Left ventricle myocardium inferior (tissue), 1 donor: ENCODE data around the gene TMED7. TPM values are rescaled to one million over a fixed set of nuclear protein-coding genes. Genes with fewer than 3 reads are reported as not detected.

ENCODE experiments used
- DNase-seq: peaks from one replicate; pipeline ENCODE4 v3.0.0-alpha.2; 2020
- H3K27ac ChIP-seq: fragments of 200-600 bp; replicated peaks from 2 replicates; pipeline ENCODE4 v1.8.0; 2021
- H3K27me3 ChIP-seq: fragments of 200-600 bp; 2 replicates; pipeline ENCODE4 v1.8.0; 2021; ENCODE audit warnings: low read depth
- H3K36me3 ChIP-seq: fragments of 200-600 bp; 2 replicates; pipeline ENCODE4 v1.8.0; 2021
- H3K4me1 ChIP-seq: fragments of 200-600 bp; 2 replicates; pipeline ENCODE4 v1.8.0; 2021
- H3K4me3 ChIP-seq: fragments of 200-600 bp; 2 replicates; pipeline ENCODE4 v1.8.0; 2021; ENCODE audit warnings: mild to moderate bottlenecking, moderate library complexity
- H3K9me3 ChIP-seq: fragments of 200-600 bp; replicated peaks from 2 replicates; pipeline ENCODE4 v1.8.0; 2021
- CTCF ChIP-seq: fragments of 200-600 bp; IDR thresholded peaks from 2 replicates; pipeline ENCODE4 v1.8.0; 2021; ENCODE audit warnings: antibody characterized with exemption, mild to moderate bottlenecking, borderline replicate concordance
- intact Hi-C: fragments of 100-400 bp; cut with micrococcal nuclease; formaldehyde crosslinking; loops from one replicate; pipeline ENCODE4 v1.11.0; 2022
- total RNA-seq: library from RNA; stranded (reverse); fragmentation: NEBNext Ultra II Directional; extraction: Animal tissue kit (Norgen Biotek cat#: 25700); gene quantifications from one replicate; pipeline ENCODE4 v1.2.1, GENCODE V29; 2021
- donor health status: DM: no; HTN: yes; CAD: no; lungs with severe emphysema.

TMED7 gene
- total RNA-seq, 1 donor from 2014 or later = 77.5 TPM

GRCh38 chr5:115627295-115627865, 1.5 kb upstream of the TMED7 start:
- no peak for TF ChIP-seq CTCF
- no peak overlapping the region for H3K27ac ChIP-seq
- no peaks in the 10 kb centered on the region for H3K36me3 ChIP-seq
- intact Hi-C loops = no loop called here
- peaks cover 43% of the 10 kb centered on the region for H3K4me1 ChIP-seq
- H3K27me3 ChIP-seq = no peaks in the 10 kb centered on the region
- no peak overlapping the region for H3K4me3 ChIP-seq
- DNase-seq = no peak
- no peaks in the 10 kb centered on the region for H3K9me3 ChIP-seq

- no peak for TF ChIP-seq CTCF
- DNase-seq = no peak
- H3K36me3 ChIP-seq = no peaks in the 10 kb centered on the region
- no peaks in the 10 kb centered on the region for H3K27me3 ChIP-seq
- H3K4me3 ChIP-seq = peak overlapping the region; percentile 97
- intact Hi-C loops = no loop called here
- no peaks in the 10 kb centered on the region for H3K9me3 ChIP-seq
- peaks cover 53% of the 10 kb centered on the region for H3K4me1 ChIP-seq
- peak overlapping the region; percentile 97 for H3K27ac ChIP-seq
These were observed 598 bp upstream of the TMED7 start for GRCh38 chr5:115626445-115626823.

DNA sequence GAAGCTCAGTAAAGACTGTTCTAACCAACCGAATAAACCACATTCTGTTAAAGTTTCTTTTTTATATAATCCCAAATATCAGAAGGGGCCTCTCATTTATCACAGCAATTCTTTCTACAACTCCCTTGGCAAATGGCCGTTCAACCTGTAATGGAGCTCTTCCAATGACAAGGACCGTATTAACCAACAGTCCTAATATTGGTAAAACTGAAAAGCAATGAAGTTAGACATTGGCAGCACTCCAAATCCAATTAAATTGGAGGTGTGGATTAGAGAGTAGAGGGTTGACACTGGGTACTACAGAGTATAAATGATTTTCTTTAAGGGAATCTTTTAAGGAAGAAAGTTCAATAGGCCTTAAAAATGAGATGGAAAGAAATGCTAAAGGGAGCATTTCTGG, 842 bp downstream of the TMED7 start:
- intact Hi-C loops = no loop called here
- H3K9me3 ChIP-seq = no peaks in the 10 kb centered on the region
- H3K27me3 ChIP-seq = no peaks in the 10 kb centered on the region
- H3K27ac ChIP-seq = peak overlapping the region; percentile 97
- H3K36me3 ChIP-seq = peaks cover 4% of the 10 kb centered on the region
- TF ChIP-seq CTCF = no peak
- DNase-seq = no peak
- peaks cover 58% of the 10 kb centered on the region for H3K4me1 ChIP-seq
- peak overlapping the region; percentile 97 for H3K4me3 ChIP-seq

- intact Hi-C loops = no loop called here
- H3K27me3 ChIP-seq = no peaks in the 10 kb centered on the region
- TF ChIP-seq CTCF = no peak
- DNase-seq = no peak
- H3K9me3 ChIP-seq = no peaks in the 10 kb centered on the region
- H3K27ac ChIP-seq = no peak overlapping the region
- peaks cover 58% of the 10 kb centered on the region for H3K4me1 ChIP-seq
- peaks cover 17% of the 10 kb centered on the region for H3K36me3 ChIP-seq
- peak overlapping the region; percentile 97 for H3K4me3 ChIP-seq
These were observed 2.2 kb downstream of the TMED7 start for GRCh38 chr5:115623658-115624057.

- no peak for DNase-seq
- peaks cover 34% of the 10 kb centered on the region for H3K36me3 ChIP-seq
- H3K4me1 ChIP-seq = peaks cover 57% of the 10 kb centered on the region
- TF ChIP-seq CTCF = no peak
- H3K9me3 ChIP-seq = no peaks in the 10 kb centered on the region
- H3K27me3 ChIP-seq = no peaks in the 10 kb centered on the region
- H3K27ac ChIP-seq = peak overlapping the region; percentile 17
- no peak overlapping the region for H3K4me3 ChIP-seq
- intact Hi-C loops = no loop called here
These were observed 4.4 kb downstream of the TMED7 start for GRCh38 chr5:115621365-115621900.
